Ovary (tissue), 9 donors: ENCODE data around the gene MBD4. TPM values are rescaled to one million over a fixed set of nuclear protein-coding genes. Genes with fewer than 3 reads are reported as not detected.

Experiments used
- DNase-seq, 5 donors: peaks; one replicate each; pipeline ENCODE4 v3.0.0-alpha.2; 2019 to 2020
- H3K27ac ChIP-seq, 2 donors: fragments of 200-600 bp; one replicate each; pipeline versions ENCODE4 v1.5.1 to v1.8.0; 2019 to 2022
- H3K27me3 ChIP-seq: fragments of 200-600 bp; one replicate; pipeline ENCODE4 v1.8.0; 2022
- H3K36me3 ChIP-seq: fragments of 200-600 bp; sonication (generic); one replicate; pipeline ENCODE4 v1.5.1; 2019
- H3K4me1 ChIP-seq: one replicate; pipeline ENCODE4 v1.8.1; 2013; ENCODE audit warnings: mild to moderate bottlenecking, moderate library complexity; ENCODE audit not compliant: insufficient read depth
- H3K4me3 ChIP-seq: fragments of 200-600 bp; sonication (generic); one replicate; pipeline ENCODE4 v1.5.1; 2017
- H3K9me3 ChIP-seq, 2 donors: fragments of 200-600 bp in 1 of 2; sonication (generic) in 1 of 2; one replicate each; pipeline versions ENCODE4 v1.5.1 to v1.8.1; 2013 to 2019; ENCODE audit warnings: mild to moderate bottlenecking in 1 of 2, moderate library complexity in 1 of 2
- EP300 ChIP-seq: sonication (generic); formaldehyde crosslinking; IDR thresholded peaks from one replicate; pipeline ENCODE4 v1.6.1; 2017; ENCODE audit warnings: antibody characterized with exemption
- POLR2A ChIP-seq: fragments of 450-650 bp; IDR thresholded peaks from one replicate; pipeline ENCODE4 v1.6.1; 2017; ENCODE audit warnings: antibody characterized with exemption, mild to moderate bottlenecking, moderate library complexity
- whole genome bisulfite sequencing, 3 donors: extraction: QIAGEN DNeasy Blood & Tissue Kit in 1 of 3; methylation state at CpG; one replicate each; pipeline versions ENCODE4 v1.1.5 to v1.1.7; 2013 to 2017; 5-methylcytosine and 5-hydroxymethylcytosine counted together
- intact Hi-C, 4 donors: fragments of 100-400 bp; cut with DNase I; formaldehyde crosslinking; loops; one replicate each; pipeline versions ENCODE4 v1.11.0 to v1.15.1; 2022 to 2023
- polyA plus RNA-seq, 2 donors: library from polyadenylated mRNA; stranded (reverse); fragments of 200-250 nt in 1 of 2; fragments of 350-450 nt in 1 of 2; fragmentation: Illumina TruSeq in 1 of 2; extraction: RNeasy Lipid Tissue Mini Kit (QIAGEN cat#74804) in 1 of 2; gene quantifications; one replicate each; pipeline ENCODE4 v1.2.3, GENCODE V29; 2013 to 2014
- total RNA-seq, 7 donors: library from RNA; depleted of rRNA in 2 of 7; stranded (reverse); fragments of >200 nt in 2 of 7; fragmentation: NEBNext Ultra II Directional in 3 of 7; extraction: Animal tissue kit (Norgen Biotek cat#: 25700) in 3 of 7; gene quantifications; one replicate each; pipeline versions ENCODE4 v1.1.0 to v1.2.4, GENCODE V29; 2016 to 2023
- TF ChIP-seq, protein P1 (sequence below), 3 donors: fragments of 450-650 bp in 2 of 3; fragments of 200-600 bp in 1 of 3; IDR thresholded peaks; one replicate each; pipeline versions ENCODE4 v1.5.1 to v1.8.0; 2016 to 2022; ENCODE audit warnings: antibody characterized with exemption in 3 of 3, mild to moderate bottlenecking in 1 of 3
- donor health status: DM: no; HTN: no; CAD: no; lungs with moderate emphysema.
- donor health status: DM: no; HTN: no; CAD: no.
- donor health status: Bipolar disorder and iron deficiency.
- donor health status: DM: yes; HTN: yes; CAD: no.
- donor health status: DM: no; HTN: no; CAD: no.
- donor health status: DM: yes; HTN: yes; CAD: no.

The MBD4 gene
- total and polyA plus RNA-seq, 9 donors = 19.5 to 60.0 (median 29.2) TPM

DNA sequence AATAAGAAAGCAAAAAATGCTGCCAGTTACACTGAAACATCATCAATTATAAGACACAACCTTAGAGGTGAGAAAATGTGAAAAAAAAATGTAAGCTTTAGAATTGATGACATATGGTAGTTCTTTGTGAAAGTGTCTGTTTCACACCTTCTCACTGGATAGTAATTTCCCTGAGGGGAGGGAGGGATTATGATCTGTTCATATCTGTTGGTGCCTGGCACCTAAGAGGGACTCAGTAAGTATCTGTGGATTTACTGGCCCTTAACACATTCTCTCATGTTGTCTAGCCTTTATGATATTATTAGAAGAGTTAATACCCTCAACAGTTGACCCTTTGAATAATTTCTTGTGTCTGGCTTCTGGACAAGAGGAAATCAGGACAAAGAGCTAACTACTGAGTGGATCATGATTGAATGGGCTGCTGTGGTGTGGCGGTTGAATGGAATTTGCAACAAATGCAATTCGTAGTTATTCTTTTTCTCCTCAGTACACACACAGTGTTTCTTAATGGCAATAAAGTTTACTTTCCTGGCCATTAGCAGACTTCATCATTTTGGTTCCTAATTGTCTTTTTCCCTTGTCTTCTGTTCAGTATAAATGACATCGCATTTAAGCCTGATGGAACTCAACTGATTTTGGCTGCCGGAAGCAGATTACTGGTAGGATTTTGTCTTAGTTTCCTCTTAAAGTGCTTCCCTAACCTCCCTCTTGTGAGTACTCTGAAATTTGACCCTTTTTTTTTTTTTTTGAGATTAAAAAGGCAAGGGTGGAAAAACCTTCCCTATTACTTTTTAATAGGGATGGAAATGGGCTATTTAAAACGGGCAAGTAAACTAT, 9.7 kb upstream of the MBD4 start:
- DNase-seq = no peak
- no peak overlapping the region for H3K27ac ChIP-seq
- H3K36me3 ChIP-seq = no peaks in the 10 kb centered on the region
- 65 to 78% (median 70%) methylated on average over 5 of the region's 5 CpGs for WGBS, 3 donors
- no peaks in the 10 kb centered on the region for H3K4me1 ChIP-seq
- H3K27me3 ChIP-seq = no peaks in the 10 kb centered on the region
- no peaks in the 10 kb centered on the region for H3K9me3 ChIP-seq
- no peak overlapping the region for H3K4me3 ChIP-seq
- intact Hi-C loops = no loop called here
- TF ChIP-seq, protein P1, sequence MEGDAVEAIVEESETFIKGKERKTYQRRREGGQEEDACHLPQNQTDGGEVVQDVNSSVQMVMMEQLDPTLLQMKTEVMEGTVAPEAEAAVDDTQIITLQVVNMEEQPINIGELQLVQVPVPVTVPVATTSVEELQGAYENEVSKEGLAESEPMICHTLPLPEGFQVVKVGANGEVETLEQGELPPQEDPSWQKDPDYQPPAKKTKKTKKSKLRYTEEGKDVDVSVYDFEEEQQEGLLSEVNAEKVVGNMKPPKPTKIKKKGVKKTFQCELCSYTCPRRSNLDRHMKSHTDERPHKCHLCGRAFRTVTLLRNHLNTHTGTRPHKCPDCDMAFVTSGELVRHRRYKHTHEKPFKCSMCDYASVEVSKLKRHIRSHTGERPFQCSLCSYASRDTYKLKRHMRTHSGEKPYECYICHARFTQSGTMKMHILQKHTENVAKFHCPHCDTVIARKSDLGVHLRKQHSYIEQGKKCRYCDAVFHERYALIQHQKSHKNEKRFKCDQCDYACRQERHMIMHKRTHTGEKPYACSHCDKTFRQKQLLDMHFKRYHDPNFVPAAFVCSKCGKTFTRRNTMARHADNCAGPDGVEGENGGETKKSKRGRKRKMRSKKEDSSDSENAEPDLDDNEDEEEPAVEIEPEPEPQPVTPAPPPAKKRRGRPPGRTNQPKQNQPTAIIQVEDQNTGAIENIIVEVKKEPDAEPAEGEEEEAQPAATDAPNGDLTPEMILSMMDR (IDR thresholded peaks at IDR 0.05) = no peak
- TF ChIP-seq EP300 = no peak
- TF ChIP-seq POLR2A = no peak

DNA sequence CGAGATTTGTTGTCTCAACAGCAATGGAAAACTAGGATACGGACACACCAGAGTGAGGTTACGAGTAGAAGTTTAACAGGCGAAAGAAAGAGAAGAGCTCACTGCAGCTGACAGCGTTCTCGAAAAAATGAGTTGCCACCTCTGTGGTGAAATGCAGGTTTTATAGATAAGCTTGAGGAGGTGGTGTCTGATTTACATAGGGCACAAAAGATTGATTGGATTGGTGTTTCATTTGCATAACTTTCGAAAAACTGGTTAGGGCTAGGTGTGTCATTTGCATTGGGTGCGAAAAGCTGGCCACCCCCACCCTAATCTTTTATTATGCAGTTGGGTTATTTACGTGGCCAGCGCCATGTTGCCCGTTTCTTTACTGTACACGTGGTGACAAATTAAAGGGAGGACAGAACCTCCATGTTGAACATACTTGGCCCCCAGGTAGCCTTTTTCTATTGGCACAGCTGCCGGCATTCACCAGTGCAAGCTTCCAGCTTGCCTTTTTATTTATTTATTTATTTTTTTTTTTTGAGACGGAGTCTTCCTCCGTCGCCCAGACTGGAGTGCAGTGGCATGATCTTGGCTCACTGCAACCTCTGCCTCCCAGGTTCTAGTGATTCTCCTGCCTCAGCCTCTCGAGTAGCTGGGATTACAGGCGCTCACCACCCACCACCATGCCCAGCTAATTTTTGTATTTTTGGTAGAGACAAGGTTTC, 8.6 kb upstream of the MBD4 start:
- Histone ChIP-seq H3K4me1 (no peaks in the 10 kb centered on the region), H3K27me3 (no peaks in the 10 kb centered on the region), H3K36me3 (no peaks in the 10 kb centered on the region), H3K4me3 (no peak overlapping the region), H3K9me3 (no peaks in the 10 kb centered on the region), H3K27ac (no peak overlapping the region)
- DNase-seq = no peak
- TF ChIP-seq EP300 (no peak), POLR2A (no peak)
- TF ChIP-seq, protein P1 (IDR thresholded peaks at IDR 0.05) = no peak
- 91 to 94% (median 93%) methylated on average over 18 of the region's 18 CpGs for WGBS, 3 donors
- intact Hi-C loops = no loop called here

DNA sequence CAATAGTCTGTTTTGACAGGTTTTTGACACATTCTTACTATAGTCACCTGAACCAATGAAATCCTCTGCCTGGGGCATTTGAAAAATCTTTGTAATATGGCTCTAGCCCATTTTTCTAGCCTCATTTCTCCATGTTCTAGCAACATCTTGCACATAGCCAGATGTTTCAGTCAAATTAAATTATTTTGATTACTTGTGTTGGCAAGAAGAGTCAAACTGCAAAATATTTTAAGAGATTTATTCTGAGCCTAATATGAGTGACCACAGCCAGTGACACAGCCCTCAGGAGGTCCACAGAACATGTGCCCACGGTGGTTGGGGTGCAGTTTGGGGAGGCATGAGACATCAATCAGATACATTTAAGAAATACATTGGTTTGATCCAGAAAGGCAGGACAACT, 7.2 kb upstream of the MBD4 start:
- 48 to 78% (median 52%) methylated on average over 1 of the region's 1 CpG for WGBS, 3 donors
- intact Hi-C loops = no loop called here
- Histone ChIP-seq H3K4me1 (peaks cover 5% of the 10 kb centered on the region), H3K27me3 (no peaks in the 10 kb centered on the region), H3K27ac (no peak overlapping the region), H3K4me3 (no peak overlapping the region), H3K36me3 (no peaks in the 10 kb centered on the region), H3K9me3 (no peaks in the 10 kb centered on the region)
- TF ChIP-seq, protein P1 (IDR thresholded peaks at IDR 0.05) = no peak
- TF ChIP-seq POLR2A (no peak), EP300 (no peak)
- DNase-seq = no peak

DNA sequence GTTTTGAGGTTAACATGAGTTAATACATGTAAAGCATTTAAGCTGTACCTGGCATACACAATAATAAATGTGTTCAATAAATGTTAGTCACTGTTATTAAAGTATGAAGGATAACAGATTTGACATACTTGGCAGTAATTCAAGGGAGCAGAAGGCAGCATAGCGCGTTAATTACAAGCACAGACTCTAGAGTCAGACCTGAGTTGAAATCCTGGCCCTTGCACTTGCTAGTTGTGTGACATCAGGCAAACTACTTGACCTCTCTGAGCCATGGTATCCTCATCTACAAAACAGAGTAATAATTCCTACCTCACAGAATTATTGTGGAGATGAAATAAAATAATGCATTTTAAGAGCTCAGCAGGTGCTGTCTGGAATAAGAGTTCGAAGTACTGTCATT, 5.7 kb upstream of the MBD4 start:
- WGBS, 3 donors = 85 to 91% (median 87%) methylated on average over 3 of the region's 3 CpGs
- H3K27ac ChIP-seq = no peak overlapping the region
- H3K4me3 ChIP-seq = no peak overlapping the region
- no peaks in the 10 kb centered on the region for H3K36me3 ChIP-seq
- H3K9me3 ChIP-seq = no peaks in the 10 kb centered on the region
- DNase-seq = no peak
- TF ChIP-seq EP300 (no peak), POLR2A (no peak)
- TF ChIP-seq, protein P1 (IDR thresholded peaks at IDR 0.05) = no peak
- no peaks in the 10 kb centered on the region for H3K27me3 ChIP-seq
- intact Hi-C loops = no loop called here
- H3K4me1 ChIP-seq = peaks cover 9% of the 10 kb centered on the region
